Measurements from ENCODE around the gene POLA1.
"Not testable (repeated sequence)": the region's sequence is repeated elsewhere in the genome, so short reads cannot be mapped to it uniquely, and the experiment has no call there.

The POLA1 gene

GRCh38 chrX:24693453-24694202 is at the start of gene POLA1:
Gene POLA1 (plus strand): TSS chrX:24693918. CDS start chrX:24693962, 44 bp downstream.
- DNase-seq (ENCODE audit: low read depth in 2 of 2): peak; percentile 53 to 64

- DNase-seq (ENCODE audit: low read depth in 2 of 2): no peak
These were observed 47.7 kb upstream of the POLA1 start for GRCh38 chrX:24646006-24646405.

- no peak for DNase-seq (ENCODE audit: low read depth in 2 of 2)
These were observed 47.0 kb upstream of the POLA1 start for GRCh38 chrX:24646745-24647182.

GRCh38 chrX:24647257-24648058 is 46.3 kb upstream of the POLA1 start, which contains the start of gene PCYT1B:
Gene PCYT1B (minus strand): TSS chrX:24647347. CDS start chrX:24647105, 242 bp downstream.
- DNase-seq (ENCODE audit: low read depth in 2 of 2): peak; percentile 9 to 40

GRCh38 chrX:24648495-24648894 is 45.2 kb upstream of the POLA1 start:
- no peak for DNase-seq (ENCODE audit: low read depth in 2 of 2)

DNA sequence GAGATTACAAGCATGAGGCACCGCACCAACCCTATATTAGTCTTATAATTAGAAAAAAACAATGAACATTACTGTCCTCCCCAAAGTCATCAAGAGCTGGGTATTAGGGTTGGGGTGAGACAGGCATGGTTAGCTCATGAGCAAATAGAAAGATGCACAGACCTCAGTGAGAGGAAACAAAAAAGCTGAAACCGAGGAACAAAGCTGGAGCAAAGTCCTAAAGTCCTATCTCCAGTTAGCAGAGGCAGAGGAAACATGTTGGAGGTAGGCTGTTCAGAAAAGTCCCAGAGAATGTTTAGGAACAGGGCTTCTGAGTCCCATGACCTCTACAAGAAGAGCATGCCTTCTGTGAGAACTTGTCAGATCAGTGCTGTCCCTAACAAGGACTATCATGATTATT is 41.9 kb upstream of the POLA1 start:
- no peak for DNase-seq (ENCODE audit: low read depth in 2 of 2)

DNA sequence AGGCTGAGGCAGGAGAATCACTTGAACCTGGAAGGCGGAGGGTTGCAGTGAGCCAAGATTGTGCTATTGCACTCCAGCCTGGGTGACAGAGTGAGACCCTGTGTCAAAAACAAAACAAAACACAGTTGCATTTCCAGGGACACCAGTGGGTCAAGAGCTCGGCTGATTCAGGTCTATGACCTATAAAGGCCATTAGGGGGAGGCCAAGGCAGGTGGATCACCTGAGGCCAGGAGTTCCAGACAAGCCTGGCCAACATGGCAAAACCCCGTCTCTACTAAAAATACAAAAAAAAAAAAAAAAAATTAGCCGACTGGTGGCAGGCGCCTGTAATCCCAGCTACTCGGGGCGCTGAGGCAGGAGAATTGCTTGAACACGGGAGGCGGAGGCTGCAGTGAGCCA is 38.0 kb upstream of the POLA1 start:
- not testable (repeated sequence) for DNase-seq (ENCODE audit: low read depth in 2 of 2)

DNA sequence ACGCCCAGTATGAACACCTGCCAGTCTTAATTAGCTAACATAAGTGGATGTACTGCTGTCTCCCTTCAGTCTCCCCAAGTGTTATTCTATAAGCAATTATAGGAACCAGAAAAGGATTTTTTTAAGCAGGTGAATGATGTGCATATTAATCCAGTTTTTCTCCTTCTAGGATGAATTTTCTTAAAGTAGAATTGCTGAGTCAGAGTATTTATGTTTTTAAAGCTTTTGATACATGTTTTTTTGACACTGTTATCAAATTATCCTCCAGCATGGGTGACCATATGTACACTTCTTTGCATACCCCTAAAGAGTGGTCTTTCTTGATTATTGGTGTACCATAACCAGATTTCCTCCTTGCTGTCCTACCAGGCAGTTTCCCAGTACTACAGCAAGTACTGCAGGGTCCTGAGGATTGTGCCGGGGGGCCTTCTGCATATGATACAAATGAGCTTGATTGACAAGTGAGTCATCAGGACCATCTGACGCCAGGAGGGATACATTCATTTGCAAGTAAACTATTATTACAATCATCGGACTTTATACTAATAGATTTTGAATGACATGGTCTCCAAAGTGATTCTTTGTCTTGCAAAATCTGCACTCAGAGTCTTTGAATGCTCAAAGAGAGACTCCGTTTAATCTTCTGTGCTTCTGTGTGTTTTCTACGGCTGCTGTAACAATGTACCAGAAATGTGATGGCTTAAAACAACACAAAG is 35.9 kb upstream of the POLA1 start:
- no peak for DNase-seq (ENCODE audit: low read depth in 2 of 2)

- DNase-seq (ENCODE audit: low read depth in 2 of 2): no peak
These were observed 35.3 kb upstream of the POLA1 start for GRCh38 chrX:24658421-24658820.

DNA sequence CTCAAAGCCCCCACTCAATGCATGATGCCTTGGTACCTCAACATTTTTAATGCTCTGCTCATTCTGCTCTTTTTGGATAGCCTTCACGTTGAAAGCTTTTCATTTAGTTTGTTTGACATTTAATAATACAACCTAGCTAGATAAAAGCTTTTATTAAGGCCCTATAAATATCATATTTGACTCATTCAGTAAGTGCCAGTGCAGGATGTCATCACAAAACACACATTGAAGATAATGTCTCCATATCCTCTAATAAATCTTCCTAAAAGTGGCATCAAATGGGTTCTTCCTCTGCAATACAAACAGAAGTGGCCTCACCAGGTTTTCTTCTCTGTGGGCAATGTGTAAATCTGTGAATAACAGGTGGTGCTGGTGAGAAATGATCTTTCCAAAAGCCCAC is 34.6 kb upstream of the POLA1 start:
- no peak for DNase-seq (ENCODE audit: low read depth in 2 of 2)

- no peak for DNase-seq (ENCODE audit: low read depth in 2 of 2)
These were observed 34.1 kb upstream of the POLA1 start for GRCh38 chrX:24659646-24660045.

GRCh38 chrX:24661292-24661691 is 32.4 kb upstream of the POLA1 start:
- DNase-seq (ENCODE audit: low read depth in 2 of 2): no peak

GRCh38 chrX:24662352-24662751 is 31.4 kb upstream of the POLA1 start:
- no peak for DNase-seq (ENCODE audit: low read depth in 2 of 2)

GRCh38 chrX:24668111-24668510 is 25.6 kb upstream of the POLA1 start:
- no peak for DNase-seq (ENCODE audit: low read depth in 2 of 2)

- DNase-seq (ENCODE audit: low read depth in 2 of 2): no peak
These were observed 21.0 kb upstream of the POLA1 start for GRCh38 chrX:24672701-24673190.

DNA sequence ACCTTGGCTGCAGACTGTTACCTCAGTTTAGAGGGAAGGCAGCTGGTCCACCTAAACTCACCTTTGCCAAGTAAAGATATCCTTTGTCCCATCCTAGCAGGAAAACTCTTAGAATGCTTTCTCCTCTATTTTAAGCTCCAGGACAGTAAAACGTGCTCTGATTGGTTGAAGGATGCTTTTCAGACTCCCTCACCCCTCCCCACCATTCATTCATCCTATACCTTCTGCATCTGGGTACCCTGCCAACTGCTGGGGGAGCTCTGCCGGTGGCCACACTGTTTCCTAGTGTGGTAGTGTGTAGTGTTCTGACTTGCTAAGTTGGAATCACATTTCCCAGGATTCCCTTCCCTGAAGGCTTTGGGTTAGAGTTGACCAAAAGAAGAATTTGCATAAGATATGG is 20.3 kb upstream of the POLA1 start:
- no peak for DNase-seq (ENCODE audit: low read depth in 2 of 2)

DNA sequence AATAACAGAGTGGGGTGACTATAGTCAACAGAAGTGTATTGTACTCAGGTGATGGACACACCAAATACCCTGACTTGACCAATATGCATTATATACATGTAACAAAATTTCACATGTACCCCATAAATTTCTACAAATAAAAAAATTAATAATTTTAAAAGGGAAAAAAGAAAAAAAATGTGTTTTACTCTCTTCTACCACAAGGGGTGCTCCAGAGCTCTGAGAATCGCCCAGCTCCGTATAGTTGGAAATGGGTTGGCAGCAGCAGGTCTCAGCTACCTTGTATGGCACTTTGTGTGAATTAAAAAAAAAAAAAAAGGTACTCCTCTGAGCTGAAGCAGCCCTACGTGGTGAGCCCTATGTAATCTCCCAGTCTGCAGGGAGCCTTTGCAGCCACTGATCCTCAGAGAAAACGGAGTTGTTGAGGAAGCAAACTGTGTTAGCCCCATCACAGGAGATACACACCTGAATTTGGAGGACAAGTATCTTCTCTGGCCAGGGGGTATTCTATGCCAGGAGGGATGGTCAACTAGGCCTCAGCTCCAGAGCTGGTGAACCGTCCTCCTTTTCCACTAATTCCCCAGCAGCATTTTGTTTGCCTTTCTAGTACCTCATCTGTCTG is 17.2 kb upstream of the POLA1 start:
- no peak for DNase-seq (ENCODE audit: low read depth in 2 of 2)

DNA sequence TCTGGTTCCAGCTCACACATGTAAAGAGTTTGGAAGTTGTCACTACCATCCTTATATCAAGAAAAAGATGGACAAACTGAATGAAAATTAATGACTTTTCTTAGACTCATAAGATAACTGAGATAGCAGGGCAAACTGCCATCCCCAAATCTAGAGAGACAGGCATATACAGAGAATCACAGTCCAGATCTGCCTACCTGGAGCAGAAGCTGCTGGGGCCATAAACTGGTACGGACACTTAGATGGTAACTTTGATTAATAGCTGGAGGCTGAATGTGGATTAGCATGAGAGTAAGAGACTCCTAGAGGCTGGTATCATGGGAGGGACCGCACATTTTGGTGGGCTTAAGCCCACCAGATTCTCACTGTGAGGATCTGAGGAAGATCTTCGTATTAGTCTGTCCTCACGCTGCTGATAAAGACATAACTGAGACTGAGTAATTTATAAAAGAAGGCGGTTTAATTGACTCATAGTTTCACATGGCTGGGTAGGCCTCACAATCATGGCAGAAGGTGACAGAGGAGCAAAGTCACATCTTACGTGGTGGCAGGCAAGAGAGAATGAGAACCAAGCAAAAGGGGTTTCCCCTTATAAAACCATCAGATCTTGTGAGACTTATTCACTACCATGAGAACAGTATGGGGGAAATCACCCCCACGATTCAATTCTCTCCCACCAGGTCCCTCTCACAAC is 10.8 kb upstream of the POLA1 start:
- DNase-seq (ENCODE audit: low read depth in 2 of 2): peak; percentile 2 to 8

GRCh38 chrX:24684048-24684447 is 9.7 kb upstream of the POLA1 start:
- no peak for DNase-seq (ENCODE audit: low read depth in 2 of 2)

DNA sequence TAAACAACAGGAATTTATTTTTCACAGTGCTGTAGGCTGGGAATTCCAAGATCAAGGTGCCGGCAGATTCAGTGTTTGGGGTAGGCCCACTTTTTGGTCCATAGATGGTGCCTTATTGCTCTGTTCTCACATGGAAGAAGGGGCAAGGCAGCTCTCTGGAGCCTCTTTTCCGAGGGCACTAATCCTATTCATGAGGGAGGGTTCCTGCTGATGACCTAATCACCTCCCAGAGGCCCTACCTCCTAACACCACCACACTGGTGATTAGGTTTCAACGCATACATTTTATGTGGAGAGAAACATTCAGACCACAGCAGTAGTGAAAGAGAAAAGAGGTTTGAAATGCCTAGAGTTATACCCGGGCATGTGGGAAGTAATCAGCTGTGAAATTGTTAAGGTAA is 1.4 kb upstream of the POLA1 start:
- DNase-seq (ENCODE audit: low read depth in 2 of 2): no peak

GRCh38 chrX:24694825-24695224 is 1.1 kb downstream of the POLA1 start:
- DNase-seq (ENCODE audit: low read depth in 2 of 2): no peak

Data from activated CD4-positive, alpha-beta T cell treated with anti-CD3 and anti-CD28 coated beads for 24 hours (primary cell).